ENCODE results near the gene GPC4. TPM values are rescaled to one million over a fixed set of nuclear protein-coding genes. Genes with fewer than 3 reads are reported as not detected.

The GPC4 gene
- total and polyA plus RNA-seq, 2 donors = 2.6 to 8.4 TPM

GRCh38 chrX:133251204-133251603 is 164.1 kb downstream of the GPC4 start:
- no peaks in the 10 kb centered on the region for H3K27me3 ChIP-seq (ENCODE audit: control insufficient read depth in 2 of 2, insufficient read depth in 1 of 2, low read length in 1 of 2)
- no peak for DNase-seq (ENCODE audit: low read depth in 6 of 9, low spot score in 9 of 9)
- no peaks in the 10 kb centered on the region for H3K9me3 ChIP-seq (ENCODE audit: control insufficient read depth in 2 of 2, insufficient read depth in 1 of 2, low read length in 1 of 2)
- H3K4me3 ChIP-seq (ENCODE audit: low read length in 2 of 2) = no peak overlapping the region
- H3K4me1 ChIP-seq (ENCODE audit: control insufficient read depth in 2 of 2, insufficient read depth in 2 of 2, low read length in 2 of 2) = peaks cover 0 to 2% of the 10 kb centered on the region in 2 donors
- 94% methylated on average over 5 of the region's 5 CpGs for WGBS
- H3K27ac ChIP-seq (ENCODE audit: low read depth in 1 of 2, low read length in 1 of 2) = no peak overlapping the region
- no peaks in the 10 kb centered on the region for H3K36me3 ChIP-seq (ENCODE audit: control insufficient read depth in 2 of 2, insufficient read depth in 2 of 2, low read length in 1 of 2)

GRCh38 chrX:133250184-133251100 is 164.8 kb downstream of the GPC4 start:
- Histone ChIP-seq H3K4me3 (ENCODE audit: low read length in 2 of 2) (no peak overlapping the region), H3K27ac (ENCODE audit: low read depth in 1 of 2, low read length in 1 of 2) (no peak overlapping the region), H3K9me3 (ENCODE audit: control insufficient read depth in 2 of 2, insufficient read depth in 1 of 2, low read length in 1 of 2) (no peaks in the 10 kb centered on the region), H3K4me1 (ENCODE audit: control insufficient read depth in 2 of 2, insufficient read depth in 2 of 2, low read length in 2 of 2) (peaks cover 0 to 2% of the 10 kb centered on the region in 2 donors), H3K27me3 (ENCODE audit: control insufficient read depth in 2 of 2, insufficient read depth in 1 of 2, low read length in 1 of 2) (no peaks in the 10 kb centered on the region), H3K36me3 (ENCODE audit: control insufficient read depth in 2 of 2, insufficient read depth in 2 of 2, low read length in 1 of 2) (no peaks in the 10 kb centered on the region)
- DNase-seq (ENCODE audit: low read depth in 6 of 9, low spot score in 9 of 9) = no peak
- WGBS = 94% methylated on average over 5 of the region's 5 CpGs

Other genes with a start within 250 kb of the GPC4 start
- gene TFDP3, start 197.1 kb downstream of the GPC4 start, total RNA-seq = not detected
- gene TFDP3, start 197.1 kb downstream of the GPC4 start, polyA plus RNA-seq = not detected

Data from thymus (tissue), 11 donors.